NB4 (cell line): ENCODE measurements around the gene MACROD2.

Source experiments
- DNase-seq: peaks from one replicate; pipeline ENCODE4 v3.0.0; 2010; ENCODE audit warnings: low read depth
- H3K4me3 ChIP-seq: one replicate; pipeline ENCODE4 v1.5.1; 2011; ENCODE audit warnings: mild to moderate bottlenecking, low read depth, low read length, moderate library complexity
- MYC ChIP-seq: IDR thresholded peaks from 2 replicates; pipeline ENCODE4 v1.6.1; 2011; ENCODE audit warnings: low read depth, low read length
- POLR2A ChIP-seq: IDR thresholded peaks from 2 replicates; pipeline ENCODE4 v1.6.1; 2011; ENCODE audit warnings: mild to moderate bottlenecking; ENCODE audit not compliant: insufficient read length; ENCODE audit errors: extremely low read depth
- TF ChIP-seq, protein P1 (sequence below): IDR thresholded peaks from 2 replicates; pipeline ENCODE4 v1.6.1; 2011; ENCODE audit warnings: low read depth, low read length
- TF ChIP-seq, protein P2 (sequence below): IDR thresholded peaks from one replicate; pipeline ENCODE4 v1.5.1; 2012; ENCODE audit warnings: low read depth, low read length

MACROD2 gene

DNA sequence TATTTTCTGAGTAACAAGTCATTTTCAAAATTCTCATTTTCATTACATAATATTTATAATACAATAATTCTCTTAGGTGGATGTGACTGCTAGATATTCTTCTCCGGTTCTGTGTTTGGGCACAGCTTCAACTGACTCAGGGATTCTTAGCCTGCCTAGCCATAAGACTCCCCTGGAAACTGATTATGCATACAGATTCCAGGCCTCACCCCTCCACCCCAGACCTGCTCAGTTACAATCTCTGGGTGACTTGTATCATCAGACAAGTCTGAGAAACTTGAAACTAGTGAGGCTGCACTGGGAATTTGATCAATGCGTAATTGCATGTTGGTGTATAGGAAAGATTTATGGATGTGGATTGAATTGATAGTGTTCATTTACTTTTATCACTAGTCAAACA is 316.7 kb downstream of the MACROD2 start:
- TF ChIP-seq, protein P1, sequence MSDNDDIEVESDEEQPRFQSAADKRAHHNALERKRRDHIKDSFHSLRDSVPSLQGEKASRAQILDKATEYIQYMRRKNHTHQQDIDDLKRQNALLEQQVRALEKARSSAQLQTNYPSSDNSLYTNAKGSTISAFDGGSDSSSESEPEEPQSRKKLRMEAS: no peak
- TF ChIP-seq POLR2A (no peak), MYC (no peak)
- TF ChIP-seq, protein P2, sequence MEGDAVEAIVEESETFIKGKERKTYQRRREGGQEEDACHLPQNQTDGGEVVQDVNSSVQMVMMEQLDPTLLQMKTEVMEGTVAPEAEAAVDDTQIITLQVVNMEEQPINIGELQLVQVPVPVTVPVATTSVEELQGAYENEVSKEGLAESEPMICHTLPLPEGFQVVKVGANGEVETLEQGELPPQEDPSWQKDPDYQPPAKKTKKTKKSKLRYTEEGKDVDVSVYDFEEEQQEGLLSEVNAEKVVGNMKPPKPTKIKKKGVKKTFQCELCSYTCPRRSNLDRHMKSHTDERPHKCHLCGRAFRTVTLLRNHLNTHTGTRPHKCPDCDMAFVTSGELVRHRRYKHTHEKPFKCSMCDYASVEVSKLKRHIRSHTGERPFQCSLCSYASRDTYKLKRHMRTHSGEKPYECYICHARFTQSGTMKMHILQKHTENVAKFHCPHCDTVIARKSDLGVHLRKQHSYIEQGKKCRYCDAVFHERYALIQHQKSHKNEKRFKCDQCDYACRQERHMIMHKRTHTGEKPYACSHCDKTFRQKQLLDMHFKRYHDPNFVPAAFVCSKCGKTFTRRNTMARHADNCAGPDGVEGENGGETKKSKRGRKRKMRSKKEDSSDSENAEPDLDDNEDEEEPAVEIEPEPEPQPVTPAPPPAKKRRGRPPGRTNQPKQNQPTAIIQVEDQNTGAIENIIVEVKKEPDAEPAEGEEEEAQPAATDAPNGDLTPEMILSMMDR: no peak
- H3K4me3 ChIP-seq: no peak overlapping the region
- DNase-seq: no peak

DNA sequence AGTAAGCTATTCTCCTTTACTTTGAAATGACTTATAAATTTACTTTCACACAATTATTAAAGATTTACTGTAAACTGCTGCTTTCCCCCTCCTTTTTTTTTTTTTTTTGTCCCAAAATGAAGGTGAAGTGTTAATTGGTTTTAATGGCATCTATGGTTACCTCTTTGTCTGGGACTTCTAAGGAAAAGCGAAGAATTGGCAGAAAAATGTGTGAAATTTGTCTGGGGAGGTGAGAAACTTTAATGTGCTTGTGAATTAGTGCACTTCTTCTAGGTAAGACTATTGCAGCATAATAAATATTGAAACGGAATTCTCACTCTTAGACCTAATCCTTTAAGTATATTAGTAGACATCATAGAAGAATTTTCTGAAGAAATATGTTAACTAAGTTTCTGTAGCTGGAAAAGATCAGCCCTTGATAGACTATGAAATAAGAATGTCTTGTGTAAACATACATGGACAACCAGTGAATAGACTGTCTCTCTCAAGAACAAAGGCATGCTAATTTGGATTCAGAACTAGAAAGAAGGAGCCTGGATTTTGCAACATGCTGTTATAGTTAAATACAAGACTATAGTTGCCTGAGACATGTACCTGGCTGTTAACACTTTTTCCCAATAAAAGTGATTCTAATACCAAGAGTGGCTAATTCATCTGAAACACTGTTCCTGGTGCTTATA is 318.2 kb downstream of the MACROD2 start:
- H3K4me3 ChIP-seq: no peak overlapping the region
- TF ChIP-seq, protein P2: no peak
- TF ChIP-seq, protein P1: no peak
- DNase-seq: no peak

DNA sequence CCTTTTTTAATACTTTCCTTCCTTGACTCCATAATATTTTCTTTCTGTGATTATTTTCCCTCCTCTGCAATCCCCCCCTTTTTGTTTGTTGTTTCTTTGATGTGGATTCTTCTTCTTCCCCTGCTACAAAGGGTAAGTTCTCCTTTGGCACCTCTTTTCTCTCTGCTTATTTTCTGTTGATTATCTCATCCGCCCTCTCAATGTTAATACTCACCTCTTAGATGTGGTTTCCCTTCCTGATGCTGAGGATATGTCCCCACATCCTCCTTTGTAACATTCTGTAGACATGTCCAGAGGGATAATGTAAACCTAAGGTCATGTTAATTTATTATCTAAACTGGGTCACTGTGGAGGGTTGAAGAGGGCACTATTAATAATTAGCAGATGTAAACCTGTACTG is 324.4 kb downstream of the MACROD2 start:
- DNase-seq: no peak
- TF ChIP-seq, protein P1: no peak
- TF ChIP-seq MYC (no peak), POLR2A (no peak)
- TF ChIP-seq, protein P2: no peak
- H3K4me3 ChIP-seq: no peak overlapping the region

DNA sequence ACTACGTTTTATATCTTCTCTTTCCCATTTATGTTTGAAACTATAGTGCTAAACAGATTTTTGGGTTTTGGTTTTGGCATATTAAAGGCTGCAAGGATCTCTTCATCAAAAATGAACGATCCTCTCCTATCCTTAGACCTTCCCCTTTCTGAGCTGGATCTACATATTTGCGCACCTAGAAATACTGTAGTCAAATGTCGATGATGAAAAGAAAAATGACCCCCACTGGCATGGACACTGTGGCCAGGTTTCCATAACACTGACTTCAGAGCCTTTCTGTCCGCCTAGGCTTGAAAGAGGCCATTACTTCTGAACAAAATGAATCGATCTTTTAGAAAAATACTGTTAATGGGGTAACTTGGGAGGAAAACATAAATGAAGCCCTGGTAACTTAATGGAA is 336.3 kb downstream of the MACROD2 start:
- H3K4me3 ChIP-seq: no peak overlapping the region
- no peak for DNase-seq
- TF ChIP-seq MYC (no peak), POLR2A (no peak)
- TF ChIP-seq, protein P2: no peak
- TF ChIP-seq, protein P1: no peak

DNA sequence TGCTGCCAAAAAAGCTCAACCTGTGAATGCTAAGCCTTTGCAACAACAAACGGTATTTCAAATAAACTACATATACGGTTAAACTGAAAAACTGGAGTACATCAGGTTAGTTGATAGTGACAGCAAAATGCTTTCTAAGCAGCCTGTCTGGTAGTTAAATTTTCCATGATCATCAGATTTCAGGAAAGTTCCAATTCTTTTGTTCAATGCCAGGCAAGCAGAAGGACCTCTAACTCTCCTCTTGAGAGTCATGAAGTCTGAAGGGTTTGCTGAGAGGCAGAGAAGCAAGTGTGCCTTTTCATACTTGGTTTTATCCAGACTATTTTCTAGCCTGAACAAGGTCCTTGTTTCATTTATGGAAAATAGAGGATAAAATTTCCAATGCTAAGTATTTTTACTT is 337.6 kb downstream of the MACROD2 start:
- TF ChIP-seq, protein P2: no peak
- TF ChIP-seq MYC: no peak
- TF ChIP-seq, protein P1: no peak
- no peak for TF ChIP-seq POLR2A
- no peak for DNase-seq
- H3K4me3 ChIP-seq: no peak overlapping the region

DNA sequence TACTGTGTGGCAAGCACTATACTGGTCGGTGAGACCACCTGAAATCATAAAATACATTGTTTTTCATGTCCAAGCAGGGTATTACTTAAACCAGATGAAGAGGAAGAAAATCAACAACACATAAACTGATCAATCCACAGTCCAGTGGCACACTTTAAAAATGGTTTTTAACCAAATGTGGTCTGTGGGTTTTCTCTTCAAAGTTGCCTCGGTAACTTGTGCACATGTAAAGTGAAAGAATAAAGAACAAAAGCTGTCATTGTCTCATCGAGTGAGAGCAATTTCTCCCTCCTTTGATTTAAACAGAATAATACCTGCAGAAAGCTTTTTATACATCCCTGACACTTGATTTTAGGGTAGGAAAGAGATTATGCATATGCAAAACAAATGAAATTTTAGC is 338.4 kb downstream of the MACROD2 start:
- H3K4me3 ChIP-seq: no peak overlapping the region

More for the DNA sequence above, 338.4 kb downstream of the MACROD2 start:
- TF ChIP-seq POLR2A (no peak), MYC (no peak)
- TF ChIP-seq, protein P2: no peak
- TF ChIP-seq, protein P1: no peak
- DNase-seq: no peak
